Motor neuron (in vitro differentiated cells): ENCODE results near the gene KRT38. TPM values are rescaled to one million over a fixed set of nuclear protein-coding genes. Genes with fewer than 3 reads are reported as not detected.
"Not testable (repeated sequence)": the region's sequence is repeated elsewhere in the genome, so short reads cannot be mapped to it uniquely, and the experiment has no call there.

ENCODE experiments used
- ATAC-seq, 8 experiments: fragments of 200-7000 bp; cut with Tn5 transposase; replicated peaks in 6 of 8; 2 replicates each; pipeline ENCODE4 v1.8.0; 2021; ENCODE audit warnings: mild to moderate bottlenecking in 8 of 8, moderate library complexity in 8 of 8
- H3K27ac ChIP-seq, 2 donors: fragments of 250-450 bp; sonication (Bioruptor Pico); 2 replicates each; pipeline ENCODE4 v1.9.0; 2021; ENCODE audit warnings: antibody characterized with exemption in 2 of 2, mild to moderate bottlenecking in 2 of 2, moderate library complexity in 1 of 2
- H3K4me1 ChIP-seq, 2 donors: fragments of 250-450 bp; sonication (Bioruptor Pico); replicated peaks in 1 of 2; 2 replicates each; pipeline ENCODE4 v1.6.1; 2021; ENCODE audit warnings: antibody characterized with exemption in 2 of 2, mild to moderate bottlenecking in 2 of 2, moderate library complexity in 1 of 2
- H3K4me3 ChIP-seq, 5 donors: fragments of 250-450 bp; sonication (Bioruptor Pico); 2 replicates each; pipeline ENCODE4 v1.9.0; 2021; ENCODE audit warnings: antibody characterized with exemption in 5 of 5, mild to moderate bottlenecking in 5 of 5, moderate library complexity in 4 of 5
- WGBS, 10 experiments: fragments of 450-650 bp; shearing (Covaris generic); methylation state at CpG; one replicate each; pipeline ENCODE4 v1.0.0; 2022; 5-methylcytosine and 5-hydroxymethylcytosine counted together
- in situ Hi-C, 9 experiments: fragments of 400-800 bp; cut with MboI; loops; one replicate each; pipeline ENCODE4 v1.15.0; 2021; ENCODE audit warnings: low sequenced_read_pairs in 9 of 9, low pct_unique_long_range_greater_than_20kb in 2 of 9; ENCODE audit not compliant: unreplicated experiment in 9 of 9
- total RNA-seq, 8 experiments: library from RNA; unstranded; fragments of 300-600 nt; gene quantifications; 2 replicates each; pipeline versions ENCODE4 v1.2.3 to v1.2.4, GENCODE V29; 2022

Gene KRT38
- total RNA-seq, 8 experiments from 2014 or later, result 0.11 to 0.92 (median 0.71) TPM; not detected in 5

DNA sequence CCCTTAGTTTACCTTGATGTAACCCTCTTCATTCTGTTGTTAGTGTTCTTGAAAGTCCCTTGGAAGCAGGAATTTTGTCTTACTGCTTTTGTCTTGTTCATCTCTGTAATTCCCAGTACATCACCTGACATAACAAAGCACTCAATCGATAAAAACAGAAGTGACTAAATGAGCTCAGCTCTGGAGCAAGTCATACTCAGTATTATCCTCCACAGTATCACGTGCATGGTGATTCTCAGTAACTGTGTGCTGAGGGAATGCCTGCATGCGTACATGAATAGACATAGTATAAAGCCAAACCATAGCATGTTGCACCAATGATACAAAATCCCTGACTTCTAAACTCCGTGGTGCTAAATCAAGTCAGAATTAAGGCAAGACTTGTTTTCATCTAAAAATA lies 7.2 kb downstream of the KRT38 start:
- no peak overlapping the region for H3K4me3 ChIP-seq
- no peak overlapping the region for H3K27ac ChIP-seq
- H3K4me1 ChIP-seq, result peaks cover 12 to 21% of the 10 kb centered on the region in 2 donors
- peak in 5 of 8 experiments; percentile 90 to 96 (median 95) for ATAC-seq
- in situ Hi-C loops, result no loop called here
- 0 to 100% (median 50%) methylated on average over 1 to 4 of the region's 4 CpGs for WGBS, 10 experiments

DNA sequence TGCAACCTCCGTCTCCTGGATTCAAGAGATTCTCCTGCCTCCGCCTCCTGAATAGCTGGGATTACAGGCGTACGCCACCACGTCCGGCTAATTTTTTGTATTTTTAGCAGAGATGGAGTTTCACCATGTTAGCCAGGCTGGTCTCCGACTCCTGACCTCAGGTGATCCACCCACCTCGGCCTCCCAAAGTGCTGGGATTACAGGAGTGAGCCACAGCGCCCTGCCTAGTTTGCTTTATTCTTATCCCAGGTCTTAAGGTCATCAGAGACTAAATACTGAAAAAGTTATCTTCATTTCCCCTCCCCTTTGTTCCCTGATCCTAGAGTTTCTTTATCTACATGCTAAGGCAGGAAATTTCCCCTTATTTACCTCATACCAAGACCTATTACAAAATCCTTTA lies 10.4 kb downstream of the KRT38 start:
- not testable (repeated sequence) for ATAC-seq

DNA sequence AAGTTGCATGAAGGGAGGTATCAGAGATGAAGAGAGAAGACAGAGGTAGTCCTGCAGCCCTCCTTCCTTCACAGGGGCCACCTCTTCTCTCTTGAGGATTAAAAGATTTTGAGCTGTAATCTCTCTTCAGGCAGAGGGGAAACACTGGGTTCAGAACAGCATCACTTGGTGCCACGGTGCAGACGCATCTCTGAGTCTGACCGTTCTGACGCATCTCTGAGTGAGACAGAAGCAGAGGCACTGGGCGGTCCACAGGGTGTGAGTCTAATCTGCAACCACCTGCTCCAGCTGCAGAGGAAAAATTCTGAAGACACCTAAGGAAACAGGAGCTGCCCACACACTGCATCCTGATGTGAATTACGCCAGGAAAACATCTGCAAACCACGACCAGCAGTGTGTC lies 11.1 kb downstream of the KRT38 start:
- Histone ChIP-seq H3K27ac (no peak overlapping the region), H3K4me1 (peaks cover 11 to 18% of the 10 kb centered on the region in 2 donors), H3K4me3 (no peak overlapping the region)
- in situ Hi-C loops, result no loop called here
- ATAC-seq, result no peak
- whole genome bisulfite sequencing, 10 experiments, result 0 to 100% (median 86%) methylated on average over 1 to 4 of the region's 7 CpGs; no CpG with 5 or more reads in 3 of the 10 experiments

More for the DNA sequence above, 10.4 kb downstream of the KRT38 start:
- H3K27ac ChIP-seq, H3K4me3 ChIP-seq, in situ Hi-C loops: not testable (repeated sequence)
- peaks cover 12 to 21% of the 10 kb centered on the region in 2 donors for H3K4me1 ChIP-seq
- 39 to 100% (median 88%) methylated on average over 1 to 9 of the region's 9 CpGs for WGBS, 10 experiments

DNA sequence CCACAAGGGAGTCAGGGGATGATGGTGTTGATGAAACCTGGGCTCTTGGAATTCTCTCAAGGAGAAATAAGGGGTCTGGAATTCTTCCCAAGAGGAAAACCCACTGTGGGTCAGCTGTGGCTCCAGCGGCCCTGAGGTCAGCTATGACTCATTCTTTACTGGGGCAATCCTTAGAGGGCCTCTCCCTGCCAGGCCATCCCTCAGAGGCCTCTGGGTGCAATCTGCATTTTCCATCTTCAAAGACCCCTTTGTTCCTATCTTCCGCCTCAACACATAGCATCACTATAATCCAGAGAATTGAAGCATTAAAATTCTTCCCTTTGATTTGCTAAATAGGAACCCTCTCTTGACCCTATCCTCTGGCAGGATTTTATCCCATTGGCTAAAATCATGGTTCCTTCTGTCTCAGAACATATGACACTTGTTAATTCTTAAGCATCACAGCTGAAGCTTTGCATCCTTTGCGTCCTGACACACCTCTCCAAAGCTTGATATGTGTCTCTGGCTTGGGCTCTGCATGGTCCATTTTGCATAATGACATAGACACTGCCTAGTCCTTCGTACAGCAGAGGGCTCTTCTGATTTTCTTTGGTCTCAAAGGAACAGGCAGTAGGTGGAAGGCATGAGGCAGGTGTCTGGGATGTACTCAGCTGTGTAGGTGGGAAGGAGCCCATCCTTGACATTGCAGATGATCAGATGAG lies 12.0 kb downstream of the KRT38 start:
- in situ Hi-C loops, result no loop called here
- whole genome bisulfite sequencing, 10 experiments, result 0 to 80% (median 38%) methylated on average over 1 to 3 of the region's 4 CpGs; no CpG with 5 or more reads in 2 of the 10 experiments
- Histone ChIP-seq H3K4me3 (no peak overlapping the region), H3K27ac (peak overlapping the region in 1 of 2 donors; percentile 33), H3K4me1 (peaks cover 3 to 8% of the 10 kb centered on the region in 2 donors)
- peak in 6 of 8 experiments; percentile 60 to 83 (median 78) for ATAC-seq

DNA sequence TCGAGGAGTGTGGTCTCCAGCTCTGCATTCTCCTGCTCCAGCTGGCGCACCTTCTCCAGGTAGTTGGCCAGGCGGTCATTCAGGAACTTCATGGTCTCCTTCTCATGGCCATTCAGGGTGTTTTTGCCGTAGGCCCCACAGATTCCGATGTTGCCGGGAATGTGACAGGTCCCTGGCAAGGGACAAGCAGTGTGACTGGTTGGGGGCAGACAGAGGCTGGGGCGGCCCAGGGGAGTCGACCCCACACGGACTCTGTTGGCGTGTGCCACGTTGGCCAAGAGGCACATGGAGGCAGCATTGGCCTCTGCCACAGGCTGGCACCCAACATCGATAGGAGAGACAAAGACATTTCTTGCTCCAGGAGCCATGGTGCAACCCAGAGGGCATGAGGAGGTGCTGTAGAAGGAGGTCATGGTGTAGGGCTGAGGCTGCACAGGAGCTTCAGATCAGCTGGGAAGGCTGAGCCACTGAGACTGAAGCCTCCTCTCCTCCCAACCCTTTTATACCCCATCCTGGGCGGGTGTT lies 16.6 kb downstream of the KRT38 start, which contains the start of gene KRT37:
Gene KRT37, minus strand, starts transcription at position 475 of the 525 bp plus-strand sequence. Its CDS starts 62 bp downstream, at position 413.
- 40 to 100% (median 100%) methylated on average over 1 of the region's 13 CpGs; no CpG with 5 or more reads in 6 of the 10 experiments for WGBS, 10 experiments
- no peak within 1 kb of the TSS for H3K27ac ChIP-seq
- in situ Hi-C loops, result loop anchor here in 1 of 9 experiments (25.0 kb wide), 1 partner anchor 88 kb away; the partner anchor contains the start of genes KRT13 and KRT15
- ATAC-seq, result no peak
- no peak within 1 kb of the TSS for H3K4me3 ChIP-seq
- peaks cover 0 to 5% of the 10 kb centered on the region in 2 donors for H3K4me1 ChIP-seq

DNA sequence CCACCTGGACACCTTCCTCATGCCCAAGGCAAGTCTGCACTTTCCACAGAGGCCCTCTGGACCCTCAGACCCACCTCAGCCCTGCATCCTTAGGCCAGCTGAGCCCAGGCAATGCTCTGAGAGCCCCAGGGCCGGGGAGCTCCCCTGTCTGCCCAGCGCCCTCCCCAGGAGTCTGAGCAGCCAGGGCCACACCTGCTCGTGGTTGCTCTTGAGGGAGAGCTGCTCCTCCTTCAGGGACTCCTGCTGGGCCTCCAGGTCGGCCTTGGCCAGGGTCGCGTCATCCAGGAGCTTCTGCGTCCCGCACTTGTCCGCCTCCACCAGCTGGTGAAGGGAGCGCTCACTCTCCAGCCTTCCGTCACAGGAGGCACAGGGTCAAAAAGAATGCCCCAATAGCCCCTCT lies 18.2 kb downstream of the KRT38 start:
- H3K4me3 ChIP-seq, H3K4me1 ChIP-seq, ATAC-seq, H3K27ac ChIP-seq: not testable (repeated sequence)
- in situ Hi-C loops, result loop anchor here in 1 of 9 experiments (25.0 kb wide), 1 partner anchor 90 kb away; the partner anchor contains the start of genes KRT13 and KRT15
- WGBS, 10 experiments, result 77 to 83% methylated on average over 6 to 8 of the region's 11 CpGs; no CpG with 5 or more reads in 8 of the 10 experiments

DNA sequence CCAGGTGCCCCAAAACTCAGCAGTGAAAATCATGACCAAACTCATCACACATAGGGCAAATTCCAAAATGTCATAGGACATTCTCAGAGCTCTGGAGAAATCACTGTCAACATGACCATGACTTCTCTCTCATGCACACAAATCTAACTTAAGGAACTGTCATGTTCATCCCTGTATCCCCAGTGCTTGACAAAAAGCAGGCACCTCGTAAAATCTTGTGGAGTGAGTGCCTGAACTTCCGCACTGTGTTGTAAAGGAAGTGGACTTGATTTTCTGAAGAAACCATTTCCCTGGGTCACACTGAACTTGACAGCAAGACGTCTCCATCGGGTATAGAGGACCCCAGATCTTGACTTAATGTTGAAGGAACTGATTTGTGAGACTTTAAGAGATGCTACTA lies 19.2 kb downstream of the KRT38 start:
- H3K4me3 ChIP-seq, result no peak overlapping the region
- H3K27ac ChIP-seq, result no peak overlapping the region
- in situ Hi-C loops, result loop anchor here in 1 of 9 experiments (25.0 kb wide), 1 partner anchor 91 kb away; the partner anchor contains the start of genes KRT13 and KRT15
- ATAC-seq, result no peak
- WGBS, 10 experiments, result 42 to 100% (median 73%) methylated on average over 1 to 4 of the region's 4 CpGs; no CpG with 5 or more reads in 6 of the 10 experiments
- H3K4me1 ChIP-seq, result peaks cover 0 to 3% of the 10 kb centered on the region in 2 donors

DNA sequence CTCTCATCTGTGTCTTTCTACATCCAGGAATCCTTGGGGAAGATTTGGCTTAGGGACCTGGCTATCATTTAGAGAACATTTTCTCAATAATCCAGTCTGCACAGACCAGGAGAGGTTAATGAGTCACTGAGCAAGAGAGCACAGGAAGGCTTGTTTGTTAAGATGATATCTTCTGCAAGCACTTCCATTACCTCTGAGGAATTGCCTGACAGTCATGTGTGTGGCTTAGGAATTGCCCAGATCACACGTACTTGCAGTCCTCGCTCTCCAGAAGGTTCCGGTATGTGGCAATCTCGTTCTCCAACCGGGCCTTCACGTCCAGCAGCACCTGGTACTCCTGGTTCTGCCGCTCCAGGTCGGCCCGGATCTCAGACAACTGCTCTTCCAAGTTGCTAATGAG lies 19.7 kb downstream of the KRT38 start:
- 29 to 90% (median 83%) methylated on average over 1 to 6 of the region's 9 CpGs; no CpG with 5 or more reads in 3 of the 10 experiments for WGBS, 10 experiments
- Histone ChIP-seq H3K4me1 (peaks cover 0 to 8% of the 10 kb centered on the region in 2 donors), H3K4me3 (no peak overlapping the region), H3K27ac (no peak overlapping the region)
- in situ Hi-C loops, result loop anchor here in 1 of 9 experiments (25.0 kb wide), 1 partner anchor 91 kb away; the partner anchor contains the start of genes KRT13 and KRT15
- ATAC-seq, result no peak

DNA sequence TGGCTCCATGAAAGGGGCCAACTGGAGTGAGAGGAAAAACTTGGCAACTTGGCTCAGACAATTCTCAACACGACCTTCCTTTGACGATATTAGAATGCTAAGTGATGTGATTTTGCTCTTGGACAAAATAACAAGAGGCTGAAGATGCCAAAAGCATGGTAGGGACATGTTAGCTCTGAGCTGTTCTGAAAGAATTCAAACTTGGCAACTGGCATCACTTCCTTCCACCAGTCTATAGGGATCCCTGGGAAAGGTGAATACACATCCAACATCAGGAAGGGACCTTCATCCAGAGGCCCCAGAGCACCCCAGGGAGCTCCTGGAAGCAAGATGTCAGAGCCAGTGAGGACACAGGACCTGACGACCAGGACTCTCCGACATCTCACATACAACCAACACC lies 20.6 kb downstream of the KRT38 start:
- in situ Hi-C loops, result loop anchor here in 1 of 9 experiments (25.0 kb wide), 1 partner anchor 92 kb away; the partner anchor contains the start of genes KRT13 and KRT15
- no peak for ATAC-seq
- H3K4me1 ChIP-seq, result peaks cover 0 to 13% of the 10 kb centered on the region in 2 donors
- 20 to 100% (median 78%) methylated on average over 1 to 4 of the region's 4 CpGs; no CpG with 5 or more reads in 2 of the 10 experiments for WGBS, 10 experiments
- H3K4me3 ChIP-seq, result no peak overlapping the region
- no peak overlapping the region for H3K27ac ChIP-seq

DNA sequence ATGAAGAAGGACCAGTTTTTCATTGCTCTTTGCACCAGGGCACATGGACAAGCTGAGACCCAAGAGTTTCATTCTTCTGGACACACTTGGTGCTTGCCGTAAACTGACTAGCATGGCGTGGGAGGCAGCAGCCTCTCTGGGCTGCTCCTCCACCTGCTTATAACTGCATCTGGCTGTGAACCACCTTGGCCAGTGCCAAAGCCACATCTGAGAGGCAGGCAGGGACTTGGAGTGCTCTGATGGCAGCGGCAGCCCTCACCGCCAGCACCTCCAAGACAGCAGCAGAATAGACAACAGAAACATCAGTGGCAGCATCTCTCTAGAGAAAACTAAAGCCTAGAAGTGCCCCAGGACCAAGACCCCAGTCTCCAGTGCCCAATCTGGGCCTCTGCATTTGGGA lies 21.1 kb downstream of the KRT38 start:
- in situ Hi-C loops, result loop anchor here in 1 of 9 experiments (25.0 kb wide), 1 partner anchor 93 kb away; the partner anchor contains the start of genes KRT13 and KRT15
- WGBS, 10 experiments, result 75 to 100% (median 95%) methylated on average over 1 to 4 of the region's 4 CpGs; no CpG with 5 or more reads in 3 of the 10 experiments
- no peak for ATAC-seq
- Histone ChIP-seq H3K4me3 (no peak overlapping the region), H3K27ac (no peak overlapping the region), H3K4me1 (peaks cover 0 to 13% of the 10 kb centered on the region in 2 donors)

DNA sequence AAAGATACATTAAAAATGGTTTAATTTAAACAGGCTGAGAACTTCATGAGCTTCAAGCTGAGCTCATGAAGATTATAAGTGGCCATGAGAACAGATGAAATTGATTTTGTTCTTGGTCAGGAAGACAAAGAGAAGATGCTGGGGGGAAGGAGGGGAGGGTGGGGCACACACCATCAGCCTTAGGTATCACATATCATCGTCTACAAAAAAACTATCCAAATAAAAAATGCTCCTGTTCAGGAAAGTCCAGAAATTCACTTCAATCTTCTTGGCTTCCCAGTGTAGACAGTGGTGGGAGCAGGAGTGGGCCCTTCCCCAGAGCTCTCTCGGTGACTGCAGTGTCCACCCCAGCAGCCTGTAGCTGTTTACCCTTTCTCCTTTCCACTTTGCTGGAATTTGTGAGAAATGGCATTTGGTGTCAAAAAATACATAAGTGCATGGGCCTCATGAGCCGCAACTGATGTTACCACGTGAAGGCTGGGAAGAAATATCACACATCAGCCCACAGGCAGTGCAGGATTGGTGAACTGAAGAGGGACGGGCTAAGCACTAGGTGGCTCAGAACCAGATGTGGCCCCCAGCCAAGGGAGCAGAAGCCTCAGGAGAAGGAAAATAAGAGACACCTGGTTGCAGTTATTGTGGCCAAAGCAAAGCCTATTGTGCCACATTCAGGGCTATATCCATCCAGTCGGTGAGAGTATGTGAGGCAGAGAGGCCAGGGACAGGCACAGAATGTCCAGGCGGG lies 22.5 kb downstream of the KRT38 start:
- in situ Hi-C loops, result loop anchor here in 1 of 9 experiments (25.0 kb wide), 1 partner anchor 94 kb away; the partner anchor contains the start of genes KRT13 and KRT15
- H3K27ac ChIP-seq, result no peak overlapping the region
- H3K4me3 ChIP-seq, result no peak overlapping the region
- no peak for ATAC-seq
- peaks cover 2 to 16% of the 10 kb centered on the region in 2 donors for H3K4me1 ChIP-seq
- WGBS, 10 experiments, result 50 to 100% (median 89%) methylated on average over 1 to 5 of the region's 7 CpGs; no CpG with 5 or more reads in 3 of the 10 experiments

DNA sequence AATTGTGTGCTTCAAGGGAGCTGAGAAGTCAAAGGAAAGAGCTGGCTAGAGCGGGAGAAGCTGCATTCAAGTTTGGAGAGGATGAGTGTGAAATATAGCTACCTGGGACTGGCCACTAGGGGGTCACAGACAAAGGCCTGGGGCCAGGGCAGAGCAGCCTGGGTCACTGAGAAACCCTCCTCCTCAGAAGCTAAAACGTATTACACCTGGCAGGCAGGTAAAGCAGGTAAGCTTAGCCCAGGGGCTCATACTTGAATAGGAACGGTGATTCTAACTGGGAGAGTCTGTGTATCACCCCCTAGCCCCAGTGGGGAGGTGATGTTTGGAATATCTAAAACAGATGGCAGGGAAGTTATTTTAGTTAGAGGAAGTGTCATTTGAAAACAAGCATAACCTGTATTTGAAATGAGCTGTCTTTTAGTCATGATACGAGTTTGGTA lies 23.2 kb downstream of the KRT38 start:
- Histone ChIP-seq H3K4me3 (no peak overlapping the region), H3K27ac (no peak overlapping the region), H3K4me1 (peaks cover 5 to 16% of the 10 kb centered on the region in 2 donors)
- in situ Hi-C loops, result loop anchor here in 1 of 9 experiments (25.0 kb wide), 1 partner anchor 95 kb away; the partner anchor contains the start of genes KRT13 and KRT15
- WGBS, 10 experiments, result 10 to 89% (median 58%) methylated on average over 1 to 4 of the region's 4 CpGs
- no peak for ATAC-seq
